SJSA1 (cell line): Measurements from ENCODE around the gene RSPO3. TPM values are rescaled to one million over a fixed set of nuclear protein-coding genes. Genes with fewer than 3 reads are reported as not detected.
"Not testable (repeated sequence)": the region's sequence is repeated elsewhere in the genome, so short reads cannot be mapped to it uniquely, and the experiment has no call there.

ENCODE experiments used
- DNase-seq, 2 experiments: peaks; one replicate each; pipeline ENCODE4 v3.0.0-alpha.2; 2015 to 2020; ENCODE audit warnings: low spot score in 2 of 2, low read depth in 1 of 2
- H3K27ac ChIP-seq: fragments of 250-450 bp; sonication (Bioruptor Pico); 2 replicates; pipeline ENCODE4 v1.5.1; 2020; ENCODE audit warnings: mild to moderate bottlenecking, moderate library complexity
- H3K27me3 ChIP-seq: fragments of 250-450 bp; sonication (Bioruptor Pico); replicated peaks from 2 replicates; pipeline ENCODE4 v1.5.1; 2020; ENCODE audit warnings: mild to moderate bottlenecking, moderate library complexity
- H3K36me3 ChIP-seq: fragments of 250-450 bp; sonication (Bioruptor Pico); 2 replicates; pipeline ENCODE4 v1.5.1; 2020; ENCODE audit warnings: mild to moderate bottlenecking
- H3K4me1 ChIP-seq: fragments of 250-450 bp; sonication (Bioruptor Pico); replicated peaks from 2 replicates; pipeline ENCODE4 v1.6.1; 2021; ENCODE audit warnings: mild to moderate bottlenecking
- H3K4me3 ChIP-seq: fragments of 250-450 bp; sonication (Bioruptor Pico); 2 replicates; pipeline ENCODE4 v1.5.1; 2020; ENCODE audit warnings: mild to moderate bottlenecking
- H3K9me3 ChIP-seq: fragments of 250-450 bp; sonication (Bioruptor Pico); replicated peaks from 2 replicates; pipeline ENCODE4 v1.5.1; 2020; ENCODE audit warnings: mild to moderate bottlenecking
- total RNA-seq: library from RNA; depleted of rRNA; stranded (reverse); fragments of >200 nt; shearing (Covaris generic); gene quantifications from 2 replicates; pipeline ENCODE4 v1.2.3, GENCODE V29; 2014

Gene RSPO3
- total RNA-seq, 1 experiment from 2014 or later = not detected

DNA sequence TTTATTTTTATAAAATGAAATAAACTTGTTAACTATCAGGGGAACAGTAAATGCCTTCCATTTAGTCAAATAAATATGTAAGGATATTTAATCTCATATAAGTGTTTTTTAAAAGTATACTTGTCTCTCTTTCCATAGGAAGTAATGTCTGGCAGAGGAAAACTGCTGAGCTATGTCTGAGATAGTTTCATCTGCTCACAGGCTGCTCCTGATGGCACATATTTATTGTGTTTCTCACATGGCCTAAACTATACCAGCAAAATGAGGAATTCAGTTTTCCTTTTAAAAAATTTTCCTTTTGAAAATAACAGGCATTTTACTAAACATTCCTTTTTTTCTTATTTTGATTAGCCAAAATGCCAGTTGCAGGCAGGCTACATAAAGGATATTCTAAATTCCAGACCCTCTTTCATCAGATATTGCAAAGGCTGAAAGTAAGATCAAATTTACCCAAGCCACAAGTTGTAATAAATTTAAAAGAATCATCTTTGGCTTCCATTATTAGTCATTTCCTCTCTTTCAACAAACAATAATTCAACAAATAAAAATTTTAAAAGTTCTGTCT, 88.1 kb downstream of the RSPO3 start:
- Histone ChIP-seq H3K36me3 (no peaks in the 10 kb centered on the region), H3K4me1 (peaks cover 4% of the 10 kb centered on the region; the same call in 1 of the 2 replicates), H3K9me3 (no peaks in the 10 kb centered on the region), H3K27me3 (peaks cover 8% of the 10 kb centered on the region), H3K4me3 (no peak overlapping the region), H3K27ac (no peak overlapping the region)
- DNase-seq = no peak

DNA sequence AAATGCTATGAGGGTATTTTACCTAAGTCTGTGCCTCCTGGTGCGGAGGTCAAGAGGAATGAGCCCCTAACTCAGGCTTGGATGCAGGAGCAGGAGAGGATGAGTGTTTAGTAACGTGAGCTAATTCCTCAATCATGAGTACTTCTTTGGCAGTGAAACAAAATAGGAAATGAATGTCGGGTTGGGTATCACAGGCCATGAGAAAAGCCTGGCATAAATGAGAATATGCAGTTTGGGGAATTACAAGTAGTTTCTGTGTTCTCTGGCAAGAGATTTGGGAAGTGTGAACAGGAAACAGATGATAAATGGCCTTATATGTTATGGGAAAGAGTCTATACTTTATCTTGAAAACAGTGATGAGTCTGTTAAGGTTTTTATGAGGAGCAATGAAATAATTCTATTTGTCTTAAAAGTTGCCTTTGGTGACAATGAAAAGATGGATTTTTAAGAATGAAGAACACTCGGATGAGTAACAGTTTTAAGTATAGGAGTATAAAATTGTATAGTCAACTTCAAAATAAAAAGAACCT, 89.2 kb downstream of the RSPO3 start:
- Histone ChIP-seq H3K9me3 (no peaks in the 10 kb centered on the region), H3K36me3 (no peaks in the 10 kb centered on the region), H3K27ac (no peak overlapping the region), H3K4me1 (0 out of 2 replicates have a peak, but pooled peaks cover 3% of the 10 kb centered on the region), H3K27me3 (peaks cover 8% of the 10 kb centered on the region), H3K4me3 (no peak overlapping the region)
- DNase-seq = no peak

DNA sequence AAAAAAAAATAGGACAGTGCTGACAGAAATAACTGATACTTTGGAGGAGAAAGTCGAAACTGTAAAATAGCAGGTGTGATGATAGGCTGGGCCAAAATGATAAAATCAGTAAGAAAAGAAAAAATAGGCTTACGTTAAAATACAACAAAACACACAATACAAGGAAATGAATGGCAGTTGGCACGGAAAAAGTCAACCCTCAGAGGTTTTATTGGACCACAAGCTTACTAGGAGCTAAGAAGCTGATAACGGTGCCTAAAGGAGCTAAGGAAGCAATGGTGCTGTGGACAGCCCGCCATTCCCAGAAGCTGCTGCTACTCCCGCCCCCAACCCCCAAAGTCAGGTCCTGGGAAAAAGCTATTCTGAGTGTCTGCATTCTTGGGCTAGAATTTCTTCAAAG, 92.3 kb downstream of the RSPO3 start:
- Histone ChIP-seq H3K27ac (no peak overlapping the region), H3K9me3 (no peaks in the 10 kb centered on the region), H3K4me1 (no peaks in the 10 kb centered on the region), H3K4me3 (no peak overlapping the region), H3K27me3 (peaks cover 8% of the 10 kb centered on the region), H3K36me3 (no peaks in the 10 kb centered on the region)
- DNase-seq = no peak

DNA sequence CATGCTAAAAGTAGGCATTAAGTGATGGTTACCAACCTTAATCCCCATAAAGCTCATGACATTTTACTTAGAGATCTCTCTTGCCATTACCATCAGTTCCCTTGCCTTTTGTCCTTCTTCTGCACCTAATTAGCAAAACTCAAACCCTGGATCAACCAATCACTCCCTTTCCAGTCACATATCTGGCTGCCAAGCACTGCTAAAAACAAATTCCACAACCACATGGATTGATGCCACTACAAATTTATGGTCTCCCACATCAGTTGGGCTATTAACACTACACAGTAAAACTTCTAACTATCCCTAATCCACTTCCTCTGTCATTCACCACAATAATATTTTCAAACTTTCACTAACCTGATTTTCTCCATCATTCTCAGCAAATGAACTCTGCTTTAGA, 93.9 kb downstream of the RSPO3 start:
- Histone ChIP-seq H3K36me3 (no peaks in the 10 kb centered on the region), H3K4me3 (no peak overlapping the region), H3K27ac (no peak overlapping the region), H3K9me3 (no peaks in the 10 kb centered on the region), H3K4me1 (no peaks in the 10 kb centered on the region), H3K27me3 (peaks cover 8% of the 10 kb centered on the region)
- no peak for DNase-seq

DNA sequence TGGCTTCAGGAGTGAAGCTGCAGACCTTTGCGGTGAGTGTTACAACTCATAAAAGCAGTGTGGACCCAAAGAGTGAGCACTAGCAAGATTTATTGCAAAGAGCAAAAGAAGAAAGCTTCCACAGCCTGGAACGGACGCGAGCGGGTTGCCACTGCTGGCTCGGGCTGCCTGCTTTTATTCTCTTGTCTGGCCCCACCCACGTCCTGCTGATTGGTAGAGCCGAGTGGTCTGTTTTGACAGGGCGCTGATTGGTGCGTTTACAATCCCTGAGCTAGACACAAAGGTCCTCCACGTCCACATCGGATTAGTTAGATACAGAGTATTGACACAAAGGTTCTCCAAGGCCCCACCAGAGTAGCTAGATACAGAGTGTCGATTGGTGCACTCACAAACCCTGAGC, 95.6 kb downstream of the RSPO3 start:
- not testable (repeated sequence) for H3K36me3 ChIP-seq, H3K9me3 ChIP-seq, DNase-seq, H3K27me3 ChIP-seq, H3K27ac ChIP-seq, H3K4me1 ChIP-seq, H3K4me3 ChIP-seq

DNA sequence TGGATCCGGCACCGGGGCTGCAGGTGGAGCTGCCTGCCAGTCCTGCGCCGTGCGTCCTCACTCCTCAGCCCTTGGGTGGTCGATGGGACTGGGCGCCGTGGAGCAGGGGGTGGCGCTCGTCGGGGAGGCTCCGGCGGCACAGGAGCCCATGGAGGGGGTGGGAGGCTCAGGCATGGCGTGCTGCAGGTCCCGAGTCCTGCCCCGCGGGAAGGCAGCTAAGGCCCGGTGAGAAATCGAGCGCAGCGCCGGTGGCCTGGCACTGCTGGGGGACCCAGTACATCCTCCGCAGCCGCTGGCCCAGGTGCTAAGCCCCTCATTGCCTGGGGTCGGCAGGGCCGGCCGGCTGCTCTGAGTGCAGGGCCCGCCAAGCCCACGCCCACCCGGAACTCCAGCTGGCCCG, 96.1 kb downstream of the RSPO3 start:
- H3K27ac ChIP-seq, H3K36me3 ChIP-seq, DNase-seq, H3K4me3 ChIP-seq, H3K9me3 ChIP-seq, H3K4me1 ChIP-seq, H3K27me3 ChIP-seq: not testable (repeated sequence)

DNA sequence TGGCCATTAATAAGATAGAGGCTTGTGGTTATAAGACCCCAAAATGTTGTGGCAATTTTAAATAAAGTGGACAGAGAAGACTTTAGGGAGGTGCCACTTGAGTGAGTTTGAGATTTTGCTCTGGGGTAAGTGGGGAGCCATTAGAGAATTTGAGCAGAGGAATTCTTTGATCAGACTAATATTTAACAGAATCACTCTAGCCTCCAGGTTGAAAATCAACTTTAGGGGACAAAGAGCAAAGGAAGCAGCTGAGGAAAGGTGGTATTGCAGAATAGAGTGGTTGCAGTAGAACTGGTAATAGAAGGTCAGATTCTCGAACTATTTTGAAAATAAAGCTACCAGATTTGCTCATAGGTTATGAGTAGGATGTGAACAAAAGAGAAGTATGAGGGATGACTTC, 97.5 kb downstream of the RSPO3 start:
- no peak for DNase-seq
- no peaks in the 10 kb centered on the region for H3K9me3 ChIP-seq
- no peaks in the 10 kb centered on the region; the same call in none of the 2 replicates for H3K27me3 ChIP-seq
- H3K36me3 ChIP-seq = no peaks in the 10 kb centered on the region
- no peak overlapping the region for H3K27ac ChIP-seq
- H3K4me1 ChIP-seq = no peaks in the 10 kb centered on the region
- H3K4me3 ChIP-seq = no peak overlapping the region

DNA sequence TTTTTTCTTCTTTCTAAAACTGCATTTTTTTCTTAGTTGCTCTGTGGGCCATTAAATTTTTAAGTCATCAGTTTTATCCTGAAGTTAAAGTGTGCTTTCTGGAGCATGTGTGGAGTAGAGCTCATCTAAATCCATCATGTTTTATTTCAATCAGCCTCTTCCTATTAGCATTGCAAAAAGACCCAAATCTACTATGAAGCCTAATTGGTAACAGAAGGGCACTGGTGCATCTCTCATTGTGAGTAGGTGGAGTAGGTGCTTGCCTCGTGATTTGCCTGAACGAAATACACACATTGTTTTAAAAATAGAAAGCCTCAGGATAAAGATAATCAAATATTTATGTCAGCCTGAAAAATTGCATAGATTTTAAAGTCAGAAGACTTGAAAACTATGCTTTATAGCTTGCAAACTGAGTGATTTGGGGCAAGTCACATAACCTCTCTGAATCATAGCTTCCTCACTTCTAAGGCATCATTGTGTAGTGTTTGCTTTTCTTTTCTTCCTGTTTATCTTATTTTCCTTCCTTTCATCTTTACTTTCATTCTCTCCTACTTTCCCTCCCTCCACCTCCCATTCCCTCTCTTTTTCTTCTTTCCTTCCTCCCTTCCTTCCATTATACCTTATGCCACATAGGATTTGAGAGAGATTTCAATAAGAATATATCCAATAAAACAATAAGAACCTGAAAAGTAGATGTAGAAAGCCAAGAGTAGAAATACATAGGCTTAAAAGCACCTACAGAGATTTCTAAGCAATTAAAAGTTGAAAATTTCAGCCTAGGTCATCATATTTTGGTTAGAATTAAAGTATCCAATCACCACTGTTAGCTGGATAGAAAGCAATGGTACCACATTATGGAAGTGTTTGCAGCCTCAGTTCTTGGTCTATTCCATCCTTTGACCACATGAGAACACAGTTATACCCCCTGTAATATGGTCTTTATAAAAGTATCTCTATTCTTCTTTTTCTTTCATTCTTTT, 98.6 kb downstream of the RSPO3 start:
- Histone ChIP-seq H3K36me3 (no peaks in the 10 kb centered on the region), H3K4me3 (no peak overlapping the region), H3K4me1 (no peaks in the 10 kb centered on the region), H3K27me3 (no peaks in the 10 kb centered on the region; the same call in none of the 2 replicates), H3K9me3 (no peaks in the 10 kb centered on the region), H3K27ac (no peak overlapping the region)
- no peak for DNase-seq

DNA sequence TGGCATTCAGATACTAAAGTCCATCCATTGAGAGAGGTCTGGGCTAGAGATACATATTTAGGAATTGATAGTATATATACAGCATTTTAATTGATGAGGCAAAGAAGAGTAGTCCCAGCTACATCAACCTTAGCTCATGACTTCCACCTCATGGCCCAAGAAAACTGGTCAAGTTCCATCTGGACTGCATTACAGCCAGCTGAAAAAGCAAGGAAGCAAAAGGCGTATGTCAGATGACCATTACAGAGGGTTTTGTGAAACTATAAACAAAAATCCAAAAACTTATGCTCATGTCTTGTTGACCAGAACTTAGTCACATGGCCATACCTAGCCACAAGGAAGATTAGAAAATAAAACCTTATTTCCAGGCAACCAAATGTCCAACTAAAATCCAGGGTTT, 101.4 kb downstream of the RSPO3 start:
- Histone ChIP-seq H3K27ac (no peak overlapping the region), H3K4me1 (no peaks in the 10 kb centered on the region), H3K4me3 (no peak overlapping the region), H3K9me3 (no peaks in the 10 kb centered on the region), H3K36me3 (no peaks in the 10 kb centered on the region), H3K27me3 (no peaks in the 10 kb centered on the region; the same call in none of the 2 replicates)
- no peak for DNase-seq

DNA sequence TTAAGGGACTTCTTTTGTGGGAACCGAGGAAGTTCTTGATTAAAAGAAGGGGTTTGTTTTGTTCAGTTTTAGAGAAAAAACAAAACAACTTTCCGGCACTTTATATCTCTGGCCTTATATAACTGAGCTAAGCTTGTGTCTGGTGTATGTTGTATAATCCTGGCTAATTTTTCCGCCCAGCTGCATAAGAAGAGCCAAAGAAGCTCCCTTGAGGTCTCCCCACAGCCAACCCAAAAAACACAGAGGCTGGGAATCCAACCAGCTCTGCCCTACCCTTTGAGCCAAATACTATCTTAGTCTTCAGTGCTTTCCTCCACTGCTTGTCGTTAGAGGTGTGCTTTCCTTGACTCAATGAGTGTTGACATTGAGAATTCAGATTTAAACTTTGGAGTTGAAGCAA, 102.7 kb downstream of the RSPO3 start:
- DNase-seq = no peak
- H3K36me3 ChIP-seq = no peaks in the 10 kb centered on the region
- H3K27ac ChIP-seq = no peak overlapping the region
- H3K4me1 ChIP-seq = no peaks in the 10 kb centered on the region
- peaks cover 5% of the 10 kb centered on the region; the same call in 1 of the 2 replicates for H3K27me3 ChIP-seq
- H3K9me3 ChIP-seq = no peaks in the 10 kb centered on the region
- H3K4me3 ChIP-seq = no peak overlapping the region

DNA sequence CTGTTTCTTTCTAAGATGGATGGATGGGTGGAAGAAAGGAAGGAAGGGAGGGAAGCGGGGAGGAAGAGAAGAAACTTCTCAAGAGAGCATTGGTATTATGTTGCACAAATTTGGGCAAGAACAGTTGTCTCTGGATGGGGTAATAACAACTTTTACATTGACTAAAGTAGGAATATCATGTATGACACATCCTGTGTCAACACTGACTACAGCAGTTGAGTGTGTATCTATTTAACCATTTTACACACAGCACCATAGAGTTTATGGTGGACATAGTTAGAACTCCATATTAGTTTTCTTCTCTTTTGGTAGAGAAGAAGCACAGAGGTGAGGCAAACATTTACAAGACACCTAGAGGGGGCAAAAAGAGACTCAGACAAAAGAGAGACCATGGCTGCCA, 103.9 kb downstream of the RSPO3 start:
- no peak for DNase-seq
- Histone ChIP-seq H3K27ac (no peak overlapping the region), H3K9me3 (no peaks in the 10 kb centered on the region), H3K4me1 (no peaks in the 10 kb centered on the region), H3K27me3 (peaks cover 5% of the 10 kb centered on the region; the same call in 1 of the 2 replicates), H3K36me3 (no peaks in the 10 kb centered on the region), H3K4me3 (no peak overlapping the region)

DNA sequence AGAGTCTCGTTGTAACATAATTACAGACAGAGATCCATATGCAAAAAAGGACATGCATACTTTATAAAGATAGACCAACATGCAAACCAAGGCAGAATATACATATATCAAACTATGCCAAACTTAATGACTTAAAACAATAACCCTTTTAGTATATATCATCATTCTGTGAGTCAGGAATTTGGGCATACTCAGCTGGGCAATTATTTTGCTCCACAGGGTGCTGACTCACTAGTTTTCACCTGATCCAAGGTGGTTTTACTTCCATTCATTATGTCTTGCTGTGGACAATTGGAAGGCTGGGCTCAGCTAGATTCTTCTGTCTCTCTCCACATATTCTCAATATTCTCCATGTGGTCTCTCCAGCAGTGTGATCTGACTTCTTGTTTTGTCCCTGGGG, 107.0 kb downstream of the RSPO3 start:
- Histone ChIP-seq H3K36me3 (no peaks in the 10 kb centered on the region), H3K9me3 (no peaks in the 10 kb centered on the region), H3K27ac (no peak overlapping the region), H3K4me3 (no peak overlapping the region), H3K27me3 (peaks cover 5% of the 10 kb centered on the region; the same call in 1 of the 2 replicates), H3K4me1 (no peaks in the 10 kb centered on the region)
- DNase-seq = no peak

DNA sequence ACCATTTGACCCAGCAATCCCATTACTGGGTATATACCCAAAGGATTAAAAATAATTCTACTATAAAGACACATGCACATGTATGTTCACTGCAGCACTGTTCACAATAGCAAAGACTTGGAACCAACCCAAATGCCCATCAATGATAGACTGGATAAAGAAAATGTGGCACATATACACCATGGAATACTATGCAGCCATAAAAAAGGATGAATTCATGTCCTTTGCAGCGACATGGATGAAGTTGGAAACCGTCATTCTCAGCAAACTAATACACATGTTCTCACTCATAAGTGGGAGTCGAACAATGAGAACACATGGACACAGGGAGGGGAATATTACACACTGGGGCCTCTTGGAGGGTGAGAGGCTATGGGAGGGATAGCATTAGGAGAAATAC, 115.3 kb downstream of the RSPO3 start:
- not testable (repeated sequence) for H3K36me3 ChIP-seq, H3K27me3 ChIP-seq, H3K27ac ChIP-seq, DNase-seq, H3K9me3 ChIP-seq, H3K4me3 ChIP-seq, H3K4me1 ChIP-seq

DNA sequence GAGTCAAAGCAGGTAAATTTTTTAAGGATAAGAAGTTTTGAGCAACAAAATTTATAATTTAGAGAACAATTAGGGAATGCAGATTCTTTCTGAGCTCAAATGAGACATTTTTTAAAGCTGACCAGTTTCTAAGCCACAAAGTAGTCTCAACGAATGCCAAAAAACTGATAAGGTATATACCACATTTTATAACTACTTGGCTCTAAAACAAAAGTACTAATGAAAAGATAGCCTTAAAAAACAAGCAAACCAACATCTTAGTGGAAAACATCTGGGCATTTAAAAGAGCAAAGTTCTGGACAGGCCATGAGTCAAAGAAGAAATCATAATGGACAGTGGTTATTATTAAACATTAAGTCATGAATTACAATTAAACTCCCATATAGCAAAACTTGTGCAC, 125.0 kb downstream of the RSPO3 start:
- Histone ChIP-seq H3K4me1 (no peaks in the 10 kb centered on the region), H3K9me3 (no peaks in the 10 kb centered on the region), H3K4me3 (no peak overlapping the region), H3K27me3 (no peaks in the 10 kb centered on the region), H3K27ac (no peak overlapping the region), H3K36me3 (no peaks in the 10 kb centered on the region)
- no peak for DNase-seq
